Measurements from ENCODE around the gene ATG2A. TPM values are rescaled to one million over a fixed set of nuclear protein-coding genes. Genes with fewer than 3 reads are reported as not detected.
A peak's percentile ranks its signal among the peaks of the same experiment; 100 is the strongest.

The ATG2A gene
- total RNA-seq, 1 donor from 2014 or later, result 4.4 TPM

GRCh38 chr11:64877390-64878222 lies 39.4 kb downstream of the ATG2A start:
- H3K4me3 Mint-ChIP-seq, result peak overlapping the region; percentile 98

GRCh38 chr11:64876835-64877341 lies 40.1 kb downstream of the ATG2A start:
- H3K27ac ChIP-seq, result no peak overlapping the region
- H3K4me1 ChIP-seq, result peaks cover 18% of the 10 kb centered on the region
- peaks cover 15% of the 10 kb centered on the region for H3F3A ChIP-seq (ENCODE audit: low read depth)
- peaks cover 6% of the 10 kb centered on the region for H3K36me3 Mint-ChIP-seq
- peaks cover 17% of the 10 kb centered on the region for H3K79me2 ChIP-seq (ENCODE audit: low read depth)
- no peaks in the 10 kb centered on the region for H3K27me3 ChIP-seq
- H3K9me3 Mint-ChIP-seq, result no peaks in the 10 kb centered on the region
- peaks cover 24% of the 10 kb centered on the region for H4K20me1 ChIP-seq (ENCODE audit: low read depth)
- no peaks in the 10 kb centered on the region for H3K9me3 ChIP-seq (ENCODE audit: low read depth)
- H3K4me3 ChIP-seq, result peak overlapping the region; percentile 88
- no peaks in the 10 kb centered on the region for H3K36me3 ChIP-seq
- peak overlapping the region; percentile 43 for H3K9ac ChIP-seq
- no peak overlapping the region for H2AFZ ChIP-seq (replicated peaks)
- peak overlapping the region; percentile 98 for H3K4me3 Mint-ChIP-seq
- peaks cover 5% of the 10 kb centered on the region for H3K27me3 Mint-ChIP-seq (ENCODE audit: insufficient read depth, low read depth)
- H3K4me1 Mint-ChIP-seq, result peaks cover 53% of the 10 kb centered on the region
- H3K27ac Mint-ChIP-seq, result peak overlapping the region; percentile 67
- DNase-seq (ENCODE audit: low spot score), result peak; percentile 49
- TF ChIP-seq CTCF (IDR thresholded peaks at IDR 0.05), result no peak
- H3K4me2 ChIP-seq, result peak overlapping the region; percentile 88

More at GRCh38 chr11:64877390-64878222, 39.4 kb downstream of the ATG2A start:
- H3K27ac Mint-ChIP-seq, result peak overlapping the region; percentile 90
- Histone ChIP-seq H3K4me2 (peak overlapping the region; percentile 88), H3K4me1 (peaks cover 18% of the 10 kb centered on the region), H3K9ac (peak overlapping the region; percentile 43), H3K9me3 (ENCODE audit: low read depth) (no peaks in the 10 kb centered on the region), H3K4me3 (peak overlapping the region; percentile 88), H2AFZ (replicated peaks) (peak overlapping the region; percentile 90), H3K27ac (no peak overlapping the region), H3K79me2 (ENCODE audit: low read depth) (peaks cover 17% of the 10 kb centered on the region), H3K27me3 (no peaks in the 10 kb centered on the region), H3F3A (ENCODE audit: low read depth) (peaks cover 15% of the 10 kb centered on the region), H4K20me1 (ENCODE audit: low read depth) (peaks cover 24% of the 10 kb centered on the region), H3K36me3 (no peaks in the 10 kb centered on the region)
- peaks cover 52% of the 10 kb centered on the region for H3K4me1 Mint-ChIP-seq
- DNase-seq (ENCODE audit: low spot score), result peak; percentile 48
- H3K36me3 Mint-ChIP-seq, result peaks cover 6% of the 10 kb centered on the region
- no peak for TF ChIP-seq CTCF (IDR thresholded peaks at IDR 0.05)
- TF ChIP-seq EZH2 (IDR thresholded peaks at IDR 0.05), result no peak
- TF ChIP-seq EZH2phosphoT487 (IDR thresholded peaks at IDR 0.05), result no peak
- H3K9me3 Mint-ChIP-seq, result no peaks in the 10 kb centered on the region
- H3K27me3 Mint-ChIP-seq (ENCODE audit: insufficient read depth, low read depth), result peaks cover 5% of the 10 kb centered on the region

- Mint-ChIP-seq H3K27ac (no peak overlapping the region), H3K4me3 (peak overlapping the region; percentile 98), H3K9me3 (no peaks in the 10 kb centered on the region), H3K4me1 (peaks cover 59% of the 10 kb centered on the region), H3K36me3 (peaks cover 6% of the 10 kb centered on the region), H3K27me3 (ENCODE audit: insufficient read depth, low read depth) (peaks cover 5% of the 10 kb centered on the region)
- TF ChIP-seq EZH2phosphoT487 (IDR thresholded peaks at IDR 0.05) (no peak), CTCF (IDR thresholded peaks at IDR 0.05) (no peak), EZH2 (IDR thresholded peaks at IDR 0.05) (no peak)
- Histone ChIP-seq H2AFZ (replicated peaks) (no peak overlapping the region), H3K4me1 (peaks cover 18% of the 10 kb centered on the region), H3K79me2 (ENCODE audit: low read depth) (peaks cover 17% of the 10 kb centered on the region), H3K36me3 (no peaks in the 10 kb centered on the region), H4K20me1 (ENCODE audit: low read depth) (peaks cover 24% of the 10 kb centered on the region), H3K9me3 (ENCODE audit: low read depth) (no peaks in the 10 kb centered on the region), H3K27me3 (no peaks in the 10 kb centered on the region), H3K27ac (no peak overlapping the region), H3K9ac (no peak overlapping the region), H3K4me3 (no peak overlapping the region), H3K4me2 (peak overlapping the region; percentile 88), H3F3A (ENCODE audit: low read depth) (peaks cover 15% of the 10 kb centered on the region)
- no peak for DNase-seq (ENCODE audit: low spot score)
Measured at GRCh38 chr11:64876229-64876750, 40.7 kb downstream of the ATG2A start.
